Chondrocyte (in vitro differentiated cells): ENCODE results near the gene BIVM. TPM values are rescaled to one million over a fixed set of nuclear protein-coding genes. Genes with fewer than 3 reads are reported as not detected.
A peak's percentile ranks its signal among the peaks of the same experiment; 100 is the strongest.

Experiments used
- DNase-seq: peaks from one replicate; pipeline ENCODE4 v3.0.0; 2021; ENCODE audit warnings: mixed read lengths, low spot score
- H3K27ac Mint-ChIP-seq: one replicate; pipeline ENCODE4 v1.8.0; 2021; ENCODE audit warnings: mild to moderate bottlenecking, moderate library complexity, mixed read lengths; ENCODE audit not compliant: unreplicated experiment
- H3K27me3 Mint-ChIP-seq: 2 replicates; pipeline ENCODE4 v1.8.0; 2021; ENCODE audit warnings: low read depth, mixed read lengths
- H3K36me3 Mint-ChIP-seq: 2 replicates; pipeline ENCODE4 v1.8.0; 2021; ENCODE audit warnings: low read depth, mixed read lengths
- H3K4me1 Mint-ChIP-seq: 2 replicates; pipeline ENCODE4 v1.8.0; 2021; ENCODE audit warnings: low read depth, mild to moderate bottlenecking, mixed read lengths
- H3K4me3 Mint-ChIP-seq: one replicate; pipeline ENCODE4 v1.8.0; 2021; ENCODE audit warnings: mild to moderate bottlenecking, moderate library complexity, mixed read lengths; ENCODE audit not compliant: unreplicated experiment
- H3K9me3 Mint-ChIP-seq: 2 replicates; pipeline ENCODE4 v1.8.0; 2021; ENCODE audit warnings: low read depth, mixed read lengths
- CTCF ChIP-seq: fragments of 200-600 bp; sonication (generic); IDR thresholded peaks from 2 replicates; pipeline ENCODE4 v1.5.0; 2021; ENCODE audit warnings: antibody characterized with exemption, mild to moderate bottlenecking, moderate library complexity
- long read RNA-seq: library from polyadenylated mRNA; stranded (forward); transcript quantifications from one replicate; pipeline ENCODE4 v2.0.0, GENCODE V29; 2021
- total RNA-seq: library from RNA; stranded (reverse); gene quantifications from 3 replicates; pipeline ENCODE4 v1.2.1, GENCODE V29; 2021

Gene BIVM
- total RNA-seq = 22.7 to 37.7 TPM (median 24.0 TPM) in 3 replicates
- long read RNA-seq, transcript BIVM-201 (11 exons, 3,859 nt) = major isoform, 12 of 55 reads
- long read RNA-seq, partial matches to known transcripts = 6 of 55 reads
- long read RNA-seq, other reads (novel, unspliced or antisense) = 37 of 55 reads

- H3K4me1 Mint-ChIP-seq = peaks cover 35% of the 10 kb centered on the region
- no peak for TF ChIP-seq CTCF
- H3K4me3 Mint-ChIP-seq = peak within 1 kb of the TSS; percentile 84
- H3K27ac Mint-ChIP-seq = peak within 1 kb of the TSS; percentile 92
- peak; percentile 97 for DNase-seq
- H3K36me3 Mint-ChIP-seq = peaks cover 1% of the 10 kb centered on the region
- H3K27me3 Mint-ChIP-seq = no peaks in the 10 kb centered on the region
- H3K9me3 Mint-ChIP-seq = no peaks in the 10 kb centered on the region
Measured at GRCh38 chr13:102798581-102799425, at the start of gene BIVM, which contains the start of gene POGLUT2. BIVM (plus strand) TSS chr13:102799119; CDS start chr13:102807268, 8,149 bp downstream. POGLUT2 (minus strand) TSS chr13:102798976; CDS start chr13:102798670, 306 bp downstream.

- no peak overlapping the region for H3K4me3 Mint-ChIP-seq
- H3K36me3 Mint-ChIP-seq = peaks cover 7% of the 10 kb centered on the region
- no peaks in the 10 kb centered on the region for H3K4me1 Mint-ChIP-seq
- peaks cover 25% of the 10 kb centered on the region for H3K9me3 Mint-ChIP-seq
- TF ChIP-seq CTCF = no peak
- peaks cover 1% of the 10 kb centered on the region for H3K27me3 Mint-ChIP-seq
- H3K27ac Mint-ChIP-seq = no peak overlapping the region
- DNase-seq = no peak
Measured at GRCh38 chr13:102751886-102752285, 47.0 kb upstream of the BIVM start.

- Mint-ChIP-seq H3K27me3 (no peaks in the 10 kb centered on the region), H3K36me3 (no peaks in the 10 kb centered on the region), H3K4me3 (no peak overlapping the region), H3K9me3 (peaks cover 7% of the 10 kb centered on the region), H3K27ac (no peak overlapping the region), H3K4me1 (no peaks in the 10 kb centered on the region)
- DNase-seq = no peak
- no peak for TF ChIP-seq CTCF
Measured at GRCh38 chr13:102757006-102757405, 41.9 kb upstream of the BIVM start.

GRCh38 chr13:102758842-102759241 is 40.1 kb upstream of the BIVM start:
- Mint-ChIP-seq H3K36me3 (no peaks in the 10 kb centered on the region), H3K4me1 (no peaks in the 10 kb centered on the region), H3K9me3 (no peaks in the 10 kb centered on the region), H3K27ac (no peak overlapping the region), H3K27me3 (no peaks in the 10 kb centered on the region), H3K4me3 (no peak overlapping the region)
- no peak for TF ChIP-seq CTCF
- no peak for DNase-seq

- TF ChIP-seq CTCF = no peak
- Mint-ChIP-seq H3K9me3 (no peaks in the 10 kb centered on the region), H3K4me3 (no peak overlapping the region), H3K4me1 (no peaks in the 10 kb centered on the region), H3K27me3 (no peaks in the 10 kb centered on the region), H3K36me3 (no peaks in the 10 kb centered on the region), H3K27ac (no peak overlapping the region)
- DNase-seq = no peak
Measured at GRCh38 chr13:102761071-102761470, 37.8 kb upstream of the BIVM start.
